Glutamatergic neuron (in vitro differentiated cells): ENCODE results near the gene ULBP2. TPM values are rescaled to one million over a fixed set of nuclear protein-coding genes. Genes with fewer than 3 reads are reported as not detected.
"Not testable (repeated sequence)": the region's sequence is repeated elsewhere in the genome, so short reads cannot be mapped to it uniquely, and the experiment has no call there.

ENCODE experiments used
- DNase-seq: peaks from one replicate; pipeline ENCODE4 v3.0.0; 2022
- H3K27ac Mint-ChIP-seq: one replicate; pipeline ENCODE4 v1.8.0; 2020; ENCODE audit warnings: mild to moderate bottlenecking, mixed read lengths, inconsistent platforms; ENCODE audit not compliant: unreplicated experiment
- H3K27me3 Mint-ChIP-seq: one replicate; pipeline ENCODE4 v1.8.0; 2020; ENCODE audit warnings: mild to moderate bottlenecking, moderate library complexity, mixed read lengths, inconsistent platforms; ENCODE audit not compliant: unreplicated experiment
- H3K36me3 Mint-ChIP-seq: one replicate; pipeline ENCODE4 v1.8.0; 2020; ENCODE audit warnings: mild to moderate bottlenecking, mixed read lengths, inconsistent platforms; ENCODE audit not compliant: unreplicated experiment
- H3K4me1 Mint-ChIP-seq: one replicate; pipeline ENCODE4 v1.8.0; 2020; ENCODE audit warnings: mild to moderate bottlenecking, low read depth, mixed read lengths, inconsistent platforms; ENCODE audit not compliant: unreplicated experiment
- H3K4me3 Mint-ChIP-seq: one replicate; pipeline ENCODE4 v1.8.0; 2020; ENCODE audit warnings: mild to moderate bottlenecking, mixed read lengths, inconsistent platforms; ENCODE audit not compliant: unreplicated experiment
- H3K9me3 Mint-ChIP-seq: one replicate; pipeline ENCODE4 v1.8.0; 2020; ENCODE audit warnings: mild to moderate bottlenecking, moderate library complexity, mixed read lengths, inconsistent platforms; ENCODE audit not compliant: unreplicated experiment
- total RNA-seq: library from RNA; stranded (reverse); fragmentation: NEBNext Ultra II Directional; extraction: Animal tissue kit (Norgen Biotek cat#: 25700); gene quantifications from one replicate; pipeline ENCODE4 v1.2.1, GENCODE V29; 2021; ENCODE audit not compliant: unreplicated experiment
- TF ChIP-seq, protein P1 (sequence below): fragments of 200-600 bp; sonication (generic); IDR thresholded peaks from one replicate; pipeline ENCODE4 v1.5.0; 2021; ENCODE audit not compliant: partially characterized antibody, unreplicated experiment

Gene ULBP2
- total RNA-seq, 1 donor from 2014 or later = 5.4 TPM

- Mint-ChIP-seq H3K4me3 (no peak overlapping the region), H3K27me3 (peaks cover 7% of the 10 kb centered on the region), H3K9me3 (peaks cover 10% of the 10 kb centered on the region), H3K4me1 (no peaks in the 10 kb centered on the region), H3K27ac (no peak overlapping the region), H3K36me3 (no peaks in the 10 kb centered on the region)
- TF ChIP-seq, protein P1, sequence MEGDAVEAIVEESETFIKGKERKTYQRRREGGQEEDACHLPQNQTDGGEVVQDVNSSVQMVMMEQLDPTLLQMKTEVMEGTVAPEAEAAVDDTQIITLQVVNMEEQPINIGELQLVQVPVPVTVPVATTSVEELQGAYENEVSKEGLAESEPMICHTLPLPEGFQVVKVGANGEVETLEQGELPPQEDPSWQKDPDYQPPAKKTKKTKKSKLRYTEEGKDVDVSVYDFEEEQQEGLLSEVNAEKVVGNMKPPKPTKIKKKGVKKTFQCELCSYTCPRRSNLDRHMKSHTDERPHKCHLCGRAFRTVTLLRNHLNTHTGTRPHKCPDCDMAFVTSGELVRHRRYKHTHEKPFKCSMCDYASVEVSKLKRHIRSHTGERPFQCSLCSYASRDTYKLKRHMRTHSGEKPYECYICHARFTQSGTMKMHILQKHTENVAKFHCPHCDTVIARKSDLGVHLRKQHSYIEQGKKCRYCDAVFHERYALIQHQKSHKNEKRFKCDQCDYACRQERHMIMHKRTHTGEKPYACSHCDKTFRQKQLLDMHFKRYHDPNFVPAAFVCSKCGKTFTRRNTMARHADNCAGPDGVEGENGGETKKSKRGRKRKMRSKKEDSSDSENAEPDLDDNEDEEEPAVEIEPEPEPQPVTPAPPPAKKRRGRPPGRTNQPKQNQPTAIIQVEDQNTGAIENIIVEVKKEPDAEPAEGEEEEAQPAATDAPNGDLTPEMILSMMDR = no peak
- no peak for DNase-seq
Observed at GRCh38 chr6:149913540-149914240, 28.1 kb upstream of the ULBP2 start.

DNA sequence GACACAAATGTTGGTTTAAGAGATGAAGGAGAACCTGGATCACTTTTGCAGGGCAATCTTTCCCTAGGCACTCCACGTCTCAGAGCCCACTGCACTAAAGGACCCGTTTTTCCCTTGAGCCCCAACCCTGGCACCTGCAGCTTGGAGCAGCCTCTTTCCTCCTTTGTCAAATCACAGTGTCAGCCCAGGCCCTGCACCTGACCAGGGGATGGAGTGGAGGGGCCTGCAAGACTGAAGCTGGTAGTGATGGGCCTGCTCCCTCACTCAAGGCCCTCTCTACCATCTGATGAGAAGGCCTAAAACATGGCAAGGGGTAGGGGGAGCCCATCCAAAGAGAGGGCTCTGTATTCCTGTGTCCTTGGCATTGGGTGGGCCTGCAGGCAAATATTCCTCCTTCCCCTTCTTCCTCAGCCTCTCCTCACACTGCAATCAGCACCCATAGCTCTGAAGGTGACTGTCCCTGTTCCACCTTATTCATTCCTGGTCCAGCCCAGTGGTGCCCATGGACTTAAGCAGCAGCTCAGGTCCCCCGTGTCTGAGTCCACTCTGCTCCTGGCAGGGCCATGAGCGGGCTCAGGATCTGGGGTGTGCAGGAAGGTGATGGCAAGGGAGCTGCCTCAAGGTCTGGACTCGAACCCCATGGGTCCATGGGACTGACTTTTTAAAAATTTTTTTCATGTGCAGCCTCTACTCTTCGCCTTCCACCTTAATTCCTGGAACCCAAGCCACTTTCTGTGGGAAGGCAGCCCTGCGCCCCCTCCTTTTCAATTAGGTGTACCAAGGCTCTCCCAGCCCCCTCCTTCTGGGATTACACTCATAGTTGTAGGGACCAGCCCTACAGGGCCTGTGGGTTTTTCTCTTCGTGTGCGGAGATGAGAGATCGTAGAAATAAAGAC is 25.6 kb upstream of the ULBP2 start:
- TF ChIP-seq, protein P1 = no peak
- Mint-ChIP-seq H3K36me3 (peaks cover 6% of the 10 kb centered on the region), H3K9me3 (peaks cover 14% of the 10 kb centered on the region), H3K4me1 (no peaks in the 10 kb centered on the region), H3K27me3 (peaks cover 18% of the 10 kb centered on the region), H3K4me3 (no peak overlapping the region), H3K27ac (no peak overlapping the region)
- DNase-seq = no peak

DNA sequence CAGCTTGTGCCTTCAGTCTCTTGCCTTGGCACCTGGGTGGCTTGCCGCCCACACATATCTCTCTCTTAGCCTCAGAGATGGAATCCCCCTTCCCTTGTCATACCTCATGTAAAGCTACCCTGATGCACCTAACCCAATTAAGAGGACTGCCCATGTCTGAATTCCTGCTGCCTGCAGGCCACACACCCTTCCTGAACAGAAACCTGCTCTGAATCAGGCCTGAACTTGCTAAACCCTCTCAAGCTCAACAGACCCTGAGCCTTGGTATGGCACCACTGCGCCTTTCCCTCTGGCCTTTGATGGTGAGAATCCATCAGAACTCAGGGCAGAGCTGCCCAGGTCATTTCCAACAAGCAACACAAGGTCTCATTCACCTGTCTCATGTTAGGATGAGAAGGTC is 24.1 kb upstream of the ULBP2 start:
- TF ChIP-seq, protein P1 = no peak
- Mint-ChIP-seq H3K27ac (no peak overlapping the region), H3K4me1 (no peaks in the 10 kb centered on the region), H3K36me3 (peaks cover 6% of the 10 kb centered on the region), H3K27me3 (peaks cover 25% of the 10 kb centered on the region), H3K9me3 (peaks cover 15% of the 10 kb centered on the region), H3K4me3 (no peak overlapping the region)
- no peak for DNase-seq

- DNase-seq = no peak
- Mint-ChIP-seq H3K4me1 (peaks cover 2% of the 10 kb centered on the region), H3K4me3 (no peak overlapping the region), H3K27ac (no peak overlapping the region), H3K9me3 (peaks cover 18% of the 10 kb centered on the region), H3K36me3 (peaks cover 6% of the 10 kb centered on the region), H3K27me3 (peaks cover 30% of the 10 kb centered on the region)
- TF ChIP-seq, protein P1 = no peak
Observed at GRCh38 chr6:149918151-149918905, 23.5 kb upstream of the ULBP2 start.

DNA sequence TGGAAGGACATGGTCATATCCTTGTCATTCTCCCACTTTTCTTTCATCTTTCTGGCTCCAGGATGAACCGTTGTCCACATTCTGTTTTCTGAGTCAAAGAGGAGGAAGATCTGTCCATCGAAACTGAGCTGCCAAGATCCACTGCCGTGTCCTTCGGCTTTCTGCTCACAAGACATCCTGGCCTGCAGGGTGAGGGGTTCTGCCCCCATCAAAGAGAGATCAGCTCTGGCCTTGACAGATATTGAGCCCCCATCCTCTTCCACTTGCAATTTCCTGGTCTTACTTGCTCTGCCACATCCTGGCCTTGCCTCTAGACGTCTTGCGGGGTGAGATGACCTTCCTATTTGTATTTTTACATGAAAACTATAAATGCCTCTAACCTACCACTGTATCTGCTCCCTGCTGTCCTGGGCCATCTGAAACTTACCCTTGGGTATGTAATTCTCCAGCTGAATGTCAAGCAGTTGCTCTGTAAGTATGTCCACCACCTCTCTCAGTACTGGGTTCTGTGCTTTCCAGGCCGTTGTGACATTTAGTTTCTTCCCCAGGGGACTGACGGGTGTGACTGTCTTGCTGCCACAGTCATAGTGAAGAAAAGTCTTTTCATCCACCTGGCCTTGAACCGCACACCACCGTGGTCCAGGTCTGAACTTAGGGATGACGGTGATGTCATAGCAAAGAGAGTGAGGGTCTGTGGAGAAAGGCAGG is 22.5 kb upstream of the ULBP2 start:
- H3K27ac Mint-ChIP-seq, H3K4me3 Mint-ChIP-seq, H3K36me3 Mint-ChIP-seq, H3K4me1 Mint-ChIP-seq, DNase-seq: not testable (repeated sequence)
- peaks cover 38% of the 10 kb centered on the region for H3K27me3 Mint-ChIP-seq
- peaks cover 19% of the 10 kb centered on the region for H3K9me3 Mint-ChIP-seq
